GM12892 (cell line): ENCODE data around the gene PRM1.

Experiments
- POLR2A ChIP-seq: IDR thresholded peaks from 2 replicates; pipeline ENCODE4 v1.6.1; 2011; ENCODE audit warnings: low read depth, low read length, control low read depth
- POLR2AphosphoS5 ChIP-seq: IDR thresholded peaks from 2 replicates; pipeline ENCODE4 v1.6.1; 2011; ENCODE audit warnings: low read depth, low read length, control low read depth
- TAF1 ChIP-seq: IDR thresholded peaks from 2 replicates; pipeline ENCODE4 v1.6.1; 2011; ENCODE audit warnings: low read depth, mild to moderate bottlenecking, control low read depth, low read length, borderline replicate concordance

- peak; percentile 54; the same call in 1 of the 2 replicates for TF ChIP-seq POLR2A
- no peak; the same call in 1 of the 2 replicates for TF ChIP-seq POLR2AphosphoS5
- no peak for TF ChIP-seq TAF1
Measured at GRCh38 chr16:11249233-11250061, 31.7 kb downstream of the PRM1 start.
